HEK293T (cell line): ENCODE results near the gene BMP7.

Experiments
- ARNT ChIP-seq: fragments of 450-650 bp; IDR thresholded peaks from 2 replicates; pipeline ENCODE4 v1.6.1; 2017; ENCODE audit warnings: mild to moderate bottlenecking
- ELF4 ChIP-seq: fragments of 450-650 bp; IDR thresholded peaks from 2 replicates; pipeline ENCODE4 v1.6.1; 2017; ENCODE audit warnings: antibody characterized with exemption
- FOXA1 ChIP-seq: fragments of 450-650 bp; IDR thresholded peaks from 2 replicates; pipeline ENCODE4 v1.6.1; 2016; ENCODE audit warnings: mild to moderate bottlenecking
- FOXK2 ChIP-seq: fragments of 450-650 bp; IDR thresholded peaks from 2 replicates; pipeline ENCODE4 v1.6.1; 2016; ENCODE audit warnings: mild to moderate bottlenecking
- FOXM1 ChIP-seq: fragments of 450-650 bp; IDR thresholded peaks from 2 replicates; pipeline ENCODE4 v1.6.1; 2017; ENCODE audit warnings: mild to moderate bottlenecking, borderline replicate concordance
- L3MBTL2 ChIP-seq: fragments of 450-650 bp; conservative IDR thresholded peaks from 2 replicates; pipeline ENCODE4 v1.6.1; 2016; ENCODE audit warnings: mild to moderate bottlenecking
- NFRKB ChIP-seq: fragments of 450-650 bp; IDR thresholded peaks from 2 replicates; pipeline ENCODE4 v1.6.1; 2016; ENCODE audit warnings: mild to moderate bottlenecking, moderate library complexity
- SP1 ChIP-seq: fragments of 450-650 bp; IDR thresholded peaks from 2 replicates; pipeline ENCODE4 v1.6.1; 2017
- SUZ12 ChIP-seq: fragments of 450-650 bp; IDR thresholded peaks from 2 replicates; pipeline ENCODE4 v1.6.1; 2016; ENCODE audit warnings: mild to moderate bottlenecking
- ZNF384 ChIP-seq: fragments of 450-650 bp; IDR thresholded peaks from 2 replicates; pipeline ENCODE4 v1.6.1; 2016
- TF ChIP-seq, protein P1 (sequence below): fragments of 450-650 bp; IDR thresholded peaks from 2 replicates; pipeline ENCODE4 v1.6.1; 2016

DNA sequence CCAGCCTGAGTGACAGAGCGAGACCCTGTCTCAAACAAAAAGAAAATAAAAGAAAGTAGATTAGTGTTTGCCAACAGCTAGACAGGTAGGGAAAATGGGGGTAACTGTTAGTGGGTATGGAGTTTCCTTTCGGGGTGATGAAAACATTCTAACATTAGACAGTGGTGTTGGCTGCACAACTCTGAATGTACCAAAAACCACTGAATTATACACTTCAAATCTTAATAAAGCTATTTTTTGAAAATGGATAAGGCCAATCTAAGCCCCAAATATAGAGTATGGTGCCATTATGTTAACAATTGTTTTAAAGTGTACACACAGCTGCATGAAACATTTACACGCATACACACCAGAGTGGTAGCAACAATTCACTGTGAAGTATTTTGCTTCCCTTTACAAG lies 57.0 kb downstream of the BMP7 start:
- TF ChIP-seq SP1 (no peak), FOXA1 (no peak), ARNT (no peak), L3MBTL2 (no peak), SUZ12 (no peak), ELF4 (no peak), NFRKB (no peak), FOXM1 (no peak), FOXK2 (no peak), ZNF384 (no peak)
- TF ChIP-seq, protein P1, sequence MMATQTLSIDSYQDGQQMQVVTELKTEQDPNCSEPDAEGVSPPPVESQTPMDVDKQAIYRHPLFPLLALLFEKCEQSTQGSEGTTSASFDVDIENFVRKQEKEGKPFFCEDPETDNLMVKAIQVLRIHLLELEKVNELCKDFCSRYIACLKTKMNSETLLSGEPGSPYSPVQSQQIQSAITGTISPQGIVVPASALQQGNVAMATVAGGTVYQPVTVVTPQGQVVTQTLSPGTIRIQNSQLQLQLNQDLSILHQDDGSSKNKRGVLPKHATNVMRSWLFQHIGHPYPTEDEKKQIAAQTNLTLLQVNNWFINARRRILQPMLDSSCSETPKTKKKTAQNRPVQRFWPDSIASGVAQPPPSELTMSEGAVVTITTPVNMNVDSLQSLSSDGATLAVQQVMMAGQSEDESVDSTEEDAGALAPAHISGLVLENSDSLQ = no peak
